Endothelial cell (in vitro differentiated cells): ENCODE measurements around the gene TANGO6. TPM values are rescaled to one million over a fixed set of nuclear protein-coding genes. Genes with fewer than 3 reads are reported as not detected.

Experiments used
- DNase-seq: peaks from one replicate; pipeline ENCODE4 v3.0.0; 2021; ENCODE audit warnings: low spot score
- H3K27ac Mint-ChIP-seq: one replicate; pipeline ENCODE4 v1.8.0; 2021; ENCODE audit warnings: mixed read lengths, inconsistent platforms; ENCODE audit not compliant: unreplicated experiment
- H3K27me3 Mint-ChIP-seq: one replicate; pipeline ENCODE4 v1.8.0; 2021; ENCODE audit warnings: mild to moderate bottlenecking, moderate library complexity, mixed read lengths, inconsistent platforms; ENCODE audit not compliant: unreplicated experiment
- H3K36me3 Mint-ChIP-seq: one replicate; pipeline ENCODE4 v1.8.0; 2021; ENCODE audit warnings: mild to moderate bottlenecking, low read depth, mixed read lengths, inconsistent platforms; ENCODE audit not compliant: unreplicated experiment
- H3K4me1 Mint-ChIP-seq: one replicate; pipeline ENCODE4 v1.8.0; 2021; ENCODE audit warnings: mild to moderate bottlenecking, mixed read lengths, inconsistent platforms; ENCODE audit not compliant: unreplicated experiment
- H3K4me3 Mint-ChIP-seq: one replicate; pipeline ENCODE4 v1.8.0; 2021; ENCODE audit warnings: mild to moderate bottlenecking, mixed read lengths, inconsistent platforms; ENCODE audit not compliant: unreplicated experiment
- H3K9me3 Mint-ChIP-seq: one replicate; pipeline ENCODE4 v1.8.0; 2021; ENCODE audit warnings: mixed read lengths, inconsistent platforms; ENCODE audit not compliant: unreplicated experiment
- total RNA-seq: library from RNA; stranded (reverse); fragmentation: NEBNext Ultra II Directional; extraction: Animal tissue kit (Norgen Biotek cat#: 25700); gene quantifications from one replicate; pipeline ENCODE4 v1.2.1, GENCODE V29; 2021; ENCODE audit not compliant: unreplicated experiment
- TF ChIP-seq, protein P1 (sequence below): fragments of 200-600 bp; sonication (generic); IDR thresholded peaks from one replicate; pipeline ENCODE4 v1.5.0; 2021; ENCODE audit warnings: antibody characterized with exemption; ENCODE audit not compliant: unreplicated experiment

Gene TANGO6
- total RNA-seq, 1 donor from 2014 or later, result 10.4 TPM

DNA sequence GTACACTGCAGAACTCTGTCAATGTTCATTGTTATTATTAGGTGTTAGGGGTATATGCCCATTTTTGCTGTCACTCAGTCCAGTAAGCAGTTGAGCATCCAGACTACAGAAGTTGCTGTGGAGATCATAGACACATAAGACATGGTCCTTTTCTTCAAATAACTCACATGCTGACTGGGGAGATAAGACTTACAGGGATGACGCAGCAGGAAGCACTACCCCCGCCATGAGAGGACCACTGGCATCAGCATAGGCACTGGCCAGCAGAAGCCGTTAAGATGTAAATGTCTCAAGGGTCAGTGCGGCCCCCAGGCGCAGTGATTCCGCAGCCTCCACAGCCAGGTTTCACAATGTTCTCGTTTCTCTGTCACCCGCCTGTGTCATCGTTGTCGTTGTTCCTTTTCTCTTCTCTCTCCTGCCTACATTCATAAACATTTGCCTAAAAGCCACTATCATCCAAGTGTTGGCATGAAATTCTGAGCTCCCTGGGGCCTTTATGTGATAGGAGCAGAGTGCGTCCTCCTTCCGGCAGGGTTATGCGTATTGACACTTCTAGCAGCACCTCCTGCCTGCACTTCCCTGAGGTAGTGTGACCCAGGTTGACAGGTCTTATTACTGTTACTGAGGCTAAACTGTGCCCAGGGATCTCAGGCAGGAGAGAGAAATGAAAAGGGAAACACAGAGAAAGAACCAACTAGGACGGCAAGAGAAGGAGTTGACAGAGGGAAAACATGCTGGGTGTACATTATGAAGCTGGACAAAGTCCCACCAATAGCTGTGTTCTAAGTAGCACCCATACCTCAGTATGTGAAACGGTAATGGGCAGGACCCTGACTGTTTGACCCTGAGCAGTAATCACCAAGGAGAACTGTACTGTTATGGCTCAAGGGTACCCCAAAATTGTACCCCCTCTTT lies 17.9 kb downstream of the TANGO6 start:
- Mint-ChIP-seq H3K36me3 (no peaks in the 10 kb centered on the region), H3K27me3 (no peaks in the 10 kb centered on the region), H3K27ac (no peak overlapping the region), H3K4me3 (no peak overlapping the region), H3K4me1 (no peaks in the 10 kb centered on the region), H3K9me3 (no peaks in the 10 kb centered on the region)
- DNase-seq, result no peak
- TF ChIP-seq, protein P1, sequence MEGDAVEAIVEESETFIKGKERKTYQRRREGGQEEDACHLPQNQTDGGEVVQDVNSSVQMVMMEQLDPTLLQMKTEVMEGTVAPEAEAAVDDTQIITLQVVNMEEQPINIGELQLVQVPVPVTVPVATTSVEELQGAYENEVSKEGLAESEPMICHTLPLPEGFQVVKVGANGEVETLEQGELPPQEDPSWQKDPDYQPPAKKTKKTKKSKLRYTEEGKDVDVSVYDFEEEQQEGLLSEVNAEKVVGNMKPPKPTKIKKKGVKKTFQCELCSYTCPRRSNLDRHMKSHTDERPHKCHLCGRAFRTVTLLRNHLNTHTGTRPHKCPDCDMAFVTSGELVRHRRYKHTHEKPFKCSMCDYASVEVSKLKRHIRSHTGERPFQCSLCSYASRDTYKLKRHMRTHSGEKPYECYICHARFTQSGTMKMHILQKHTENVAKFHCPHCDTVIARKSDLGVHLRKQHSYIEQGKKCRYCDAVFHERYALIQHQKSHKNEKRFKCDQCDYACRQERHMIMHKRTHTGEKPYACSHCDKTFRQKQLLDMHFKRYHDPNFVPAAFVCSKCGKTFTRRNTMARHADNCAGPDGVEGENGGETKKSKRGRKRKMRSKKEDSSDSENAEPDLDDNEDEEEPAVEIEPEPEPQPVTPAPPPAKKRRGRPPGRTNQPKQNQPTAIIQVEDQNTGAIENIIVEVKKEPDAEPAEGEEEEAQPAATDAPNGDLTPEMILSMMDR, result no peak

DNA sequence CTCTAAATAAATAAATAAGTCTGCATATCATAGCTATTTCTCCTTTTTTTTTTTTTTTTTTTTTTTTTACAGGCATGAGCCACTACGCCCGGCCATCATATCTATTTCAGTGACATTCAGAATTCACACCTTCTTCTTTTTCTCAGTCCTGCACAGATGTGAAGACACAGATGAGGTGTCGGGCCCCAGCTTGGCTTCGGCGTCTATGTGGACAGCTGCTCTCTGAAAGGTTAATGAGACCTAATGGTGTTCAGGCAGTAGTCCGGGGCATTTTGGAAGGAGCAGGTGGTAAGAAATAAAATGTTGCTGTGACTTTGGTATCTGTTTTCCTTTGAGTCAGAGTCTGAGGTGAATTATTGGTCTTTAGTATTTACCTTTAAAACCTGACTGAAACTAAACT lies 23.6 kb downstream of the TANGO6 start:
- Mint-ChIP-seq H3K4me3 (no peak overlapping the region), H3K27me3 (no peaks in the 10 kb centered on the region), H3K4me1 (peaks cover 3% of the 10 kb centered on the region), H3K9me3 (no peaks in the 10 kb centered on the region), H3K36me3 (no peaks in the 10 kb centered on the region), H3K27ac (no peak overlapping the region)
- no peak for DNase-seq
- TF ChIP-seq, protein P1, result no peak

DNA sequence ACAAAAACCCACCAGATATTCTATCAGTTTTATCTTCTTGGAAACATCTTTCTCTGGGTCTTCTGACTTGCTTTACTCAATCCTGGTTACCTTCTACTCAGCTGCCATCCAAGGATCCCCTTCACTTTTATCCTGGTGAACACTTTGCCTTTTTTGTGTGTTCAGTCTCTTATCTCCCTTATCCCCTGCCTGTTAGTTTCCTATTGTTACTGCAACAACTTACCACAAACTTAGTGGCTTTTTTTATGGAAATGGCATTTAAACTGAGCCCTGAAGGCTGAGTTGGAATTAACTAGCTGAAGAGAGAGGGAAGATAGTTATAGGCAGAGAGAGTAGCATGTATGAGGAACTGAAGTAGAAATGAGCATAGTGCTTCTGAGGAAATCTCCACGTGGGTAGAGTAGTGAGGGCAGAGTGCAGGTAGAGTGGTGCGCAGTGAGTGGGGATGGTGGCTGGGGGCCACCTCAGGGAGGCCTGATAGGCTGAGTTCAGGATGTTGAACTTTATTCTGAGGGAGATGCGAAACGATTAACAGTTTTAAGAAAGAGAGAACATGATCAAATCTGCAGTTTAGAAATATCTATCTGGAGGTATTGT lies 26.3 kb downstream of the TANGO6 start:
- H3K9me3 Mint-ChIP-seq, result no peaks in the 10 kb centered on the region
- H3K27me3 Mint-ChIP-seq, result no peaks in the 10 kb centered on the region
- H3K4me3 Mint-ChIP-seq, result no peak overlapping the region
- no peak overlapping the region for H3K27ac Mint-ChIP-seq
- no peaks in the 10 kb centered on the region for H3K36me3 Mint-ChIP-seq
- TF ChIP-seq, protein P1, result no peak
- no peak for DNase-seq
- peaks cover 3% of the 10 kb centered on the region for H3K4me1 Mint-ChIP-seq

DNA sequence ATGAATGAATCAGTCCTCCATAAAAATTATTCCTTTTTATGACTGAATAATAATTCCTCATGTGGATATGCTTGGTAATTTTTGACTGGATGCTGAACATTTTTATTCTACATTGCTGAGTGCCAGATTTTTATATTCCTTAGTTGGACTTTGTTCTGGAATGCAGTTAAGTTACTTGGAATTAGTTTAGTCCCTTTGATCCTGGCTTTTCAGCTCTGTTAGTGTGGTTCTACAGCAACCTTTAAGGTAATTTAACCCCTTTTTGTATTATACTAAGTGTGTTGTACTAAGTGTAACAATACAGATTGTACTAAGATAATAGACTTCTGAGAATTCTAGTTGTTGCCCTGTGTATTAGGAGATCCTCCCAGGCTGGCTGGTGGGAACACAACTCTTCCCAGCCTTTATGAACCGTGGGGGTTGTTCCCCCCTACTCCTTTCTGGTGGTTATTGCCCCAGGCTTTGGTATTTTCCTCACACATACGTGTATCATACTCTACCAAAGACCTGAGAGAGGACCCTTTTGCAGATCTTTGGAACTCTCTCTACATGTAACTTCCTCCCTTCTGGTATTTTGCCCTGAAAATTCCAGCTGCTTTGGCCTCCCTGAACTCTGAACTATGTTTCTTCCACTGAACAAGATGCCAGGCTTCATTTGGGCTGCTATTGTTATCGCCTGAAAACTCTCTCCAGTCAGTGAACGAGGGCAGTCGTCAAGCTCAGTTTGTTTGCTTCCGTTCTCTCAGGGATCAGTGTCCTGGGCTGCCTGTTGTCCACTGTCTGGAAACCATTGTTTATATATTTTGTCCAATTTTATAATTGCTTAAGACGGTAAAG lies 30.5 kb downstream of the TANGO6 start:
- peaks cover 3% of the 10 kb centered on the region for H3K4me1 Mint-ChIP-seq
- DNase-seq, result no peak
- no peak overlapping the region for H3K27ac Mint-ChIP-seq
- H3K27me3 Mint-ChIP-seq, result no peaks in the 10 kb centered on the region
- TF ChIP-seq, protein P1, result no peak
- H3K36me3 Mint-ChIP-seq, result peaks cover 4% of the 10 kb centered on the region
- H3K4me3 Mint-ChIP-seq, result no peak overlapping the region
- no peaks in the 10 kb centered on the region for H3K9me3 Mint-ChIP-seq
